D721Med (cell line): ENCODE data around the gene AFTPH.

Experiments
- DNase-seq: peaks from one replicate; pipeline ENCODE4 v3.0.0; 2011; ENCODE audit warnings: low spot score; ENCODE audit not compliant: insufficient read length
- FAIRE-seq: peaks from 2 replicates; lab custom pipeline; 2011; peaks lifted over from hg19 to GRCh38; lab: Jason Lieb, UNC
- TF ChIP-seq, protein P1 (sequence below): IDR thresholded peaks from 2 replicates; pipeline ENCODE4 v1.5.1; 2012; ENCODE audit warnings: mild to moderate bottlenecking, control low read depth; ENCODE audit not compliant: insufficient read depth; ENCODE audit errors: missing control alignments

The AFTPH gene

DNA sequence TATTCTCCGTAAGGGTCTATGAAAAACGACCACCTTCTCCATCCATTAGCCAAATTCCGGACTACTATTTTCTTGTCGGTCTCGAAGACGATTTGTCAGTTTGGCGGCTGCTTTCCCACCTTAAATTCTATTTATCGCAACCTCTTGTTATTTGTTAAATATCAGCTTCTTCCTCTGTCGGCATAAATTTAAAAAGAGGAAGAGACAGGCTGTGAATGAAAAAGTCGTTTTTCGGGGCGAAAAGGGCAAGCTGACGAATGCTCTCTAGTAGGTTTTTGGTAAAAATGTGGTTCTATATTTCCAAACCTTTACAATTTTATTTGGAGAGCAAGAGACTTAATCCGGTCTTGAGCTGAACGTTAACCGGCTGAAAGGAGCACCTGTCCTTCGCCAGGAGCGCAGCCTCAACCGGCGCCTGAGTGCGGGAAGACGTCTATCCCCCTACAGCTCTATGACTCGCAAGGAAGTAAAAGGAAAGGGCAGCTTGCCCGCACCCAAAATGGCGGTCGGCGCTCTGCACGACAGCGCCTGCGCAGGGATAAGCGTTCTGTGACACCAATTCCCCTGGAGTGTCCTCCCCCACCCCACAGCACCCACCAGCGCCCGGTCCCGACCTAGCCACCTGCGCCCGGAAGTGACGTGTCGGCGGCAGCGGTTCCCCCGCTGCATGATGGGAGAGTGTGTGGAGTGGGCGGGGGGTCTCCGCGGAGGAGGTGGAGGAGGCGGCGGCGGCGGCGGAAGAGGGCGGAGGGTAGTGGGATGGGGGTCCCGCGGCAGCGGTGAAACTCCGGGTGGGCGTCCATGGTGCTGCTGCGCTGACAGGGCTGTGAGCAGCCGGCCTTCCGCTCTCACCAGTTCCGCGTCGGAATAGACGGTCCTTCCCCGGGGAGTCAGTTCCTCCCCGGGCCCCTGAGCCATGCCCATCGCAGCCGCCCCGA lies at the start of gene AFTPH:
Gene AFTPH, plus strand, starts transcription at position 663 of the 938 bp plus-strand sequence. CDS start 27,147 bp downstream, outside the sequence.
- peak; percentile 82 for DNase-seq
- no peak for FAIRE-seq
- TF ChIP-seq, protein P1, sequence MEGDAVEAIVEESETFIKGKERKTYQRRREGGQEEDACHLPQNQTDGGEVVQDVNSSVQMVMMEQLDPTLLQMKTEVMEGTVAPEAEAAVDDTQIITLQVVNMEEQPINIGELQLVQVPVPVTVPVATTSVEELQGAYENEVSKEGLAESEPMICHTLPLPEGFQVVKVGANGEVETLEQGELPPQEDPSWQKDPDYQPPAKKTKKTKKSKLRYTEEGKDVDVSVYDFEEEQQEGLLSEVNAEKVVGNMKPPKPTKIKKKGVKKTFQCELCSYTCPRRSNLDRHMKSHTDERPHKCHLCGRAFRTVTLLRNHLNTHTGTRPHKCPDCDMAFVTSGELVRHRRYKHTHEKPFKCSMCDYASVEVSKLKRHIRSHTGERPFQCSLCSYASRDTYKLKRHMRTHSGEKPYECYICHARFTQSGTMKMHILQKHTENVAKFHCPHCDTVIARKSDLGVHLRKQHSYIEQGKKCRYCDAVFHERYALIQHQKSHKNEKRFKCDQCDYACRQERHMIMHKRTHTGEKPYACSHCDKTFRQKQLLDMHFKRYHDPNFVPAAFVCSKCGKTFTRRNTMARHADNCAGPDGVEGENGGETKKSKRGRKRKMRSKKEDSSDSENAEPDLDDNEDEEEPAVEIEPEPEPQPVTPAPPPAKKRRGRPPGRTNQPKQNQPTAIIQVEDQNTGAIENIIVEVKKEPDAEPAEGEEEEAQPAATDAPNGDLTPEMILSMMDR: no peak

GRCh38 chr2:64474636-64475035 lies 49.5 kb upstream of the AFTPH start:
- TF ChIP-seq, protein P1: no peak
- no peak for FAIRE-seq
- no peak for DNase-seq

DNA sequence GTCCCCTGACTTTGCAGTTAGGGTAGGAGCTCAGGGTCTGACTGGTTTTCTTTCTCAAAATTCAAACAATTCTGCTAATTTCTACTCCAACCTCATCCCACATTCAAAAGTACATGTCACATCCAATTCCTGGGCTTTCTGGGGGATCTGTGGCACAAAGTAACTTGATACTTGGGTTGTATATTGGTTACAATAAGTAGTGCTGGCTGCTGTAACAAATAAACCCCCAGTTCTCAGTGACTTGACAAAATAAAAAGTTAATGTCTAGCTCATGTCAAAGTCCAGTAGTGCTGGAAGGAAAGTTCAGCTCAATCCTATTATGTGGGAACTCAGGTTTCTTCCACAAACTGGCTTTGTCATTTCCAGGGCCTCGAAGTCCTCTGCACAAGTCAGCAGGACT lies 47.1 kb upstream of the AFTPH start:
- TF ChIP-seq, protein P1: no peak
- no peak for DNase-seq
- FAIRE-seq: no peak

- no peak for DNase-seq
- no peak for FAIRE-seq
- TF ChIP-seq, protein P1: no peak
Observed at GRCh38 chr2:64477979-64478378, 46.1 kb upstream of the AFTPH start.

GRCh38 chr2:64478502-64479230 lies 45.5 kb upstream of the AFTPH start:
- DNase-seq (no peak), FAIRE-seq (no peak)
- TF ChIP-seq, protein P1: no peak

GRCh38 chr2:64479259-64480117 lies 44.6 kb upstream of the AFTPH start:
- FAIRE-seq (no peak), DNase-seq (no peak)
- TF ChIP-seq, protein P1: no peak
